CD4-positive, alpha-beta T cell treated with Interferon alpha-2 for 1 hour (primary cell): ENCODE results near the gene FTO.

Experiments used
- DNase-seq, 2 donors: peaks; one replicate each; pipeline ENCODE4 v3.0.0-alpha.2; 2020 to 2022

FTO gene

DNA sequence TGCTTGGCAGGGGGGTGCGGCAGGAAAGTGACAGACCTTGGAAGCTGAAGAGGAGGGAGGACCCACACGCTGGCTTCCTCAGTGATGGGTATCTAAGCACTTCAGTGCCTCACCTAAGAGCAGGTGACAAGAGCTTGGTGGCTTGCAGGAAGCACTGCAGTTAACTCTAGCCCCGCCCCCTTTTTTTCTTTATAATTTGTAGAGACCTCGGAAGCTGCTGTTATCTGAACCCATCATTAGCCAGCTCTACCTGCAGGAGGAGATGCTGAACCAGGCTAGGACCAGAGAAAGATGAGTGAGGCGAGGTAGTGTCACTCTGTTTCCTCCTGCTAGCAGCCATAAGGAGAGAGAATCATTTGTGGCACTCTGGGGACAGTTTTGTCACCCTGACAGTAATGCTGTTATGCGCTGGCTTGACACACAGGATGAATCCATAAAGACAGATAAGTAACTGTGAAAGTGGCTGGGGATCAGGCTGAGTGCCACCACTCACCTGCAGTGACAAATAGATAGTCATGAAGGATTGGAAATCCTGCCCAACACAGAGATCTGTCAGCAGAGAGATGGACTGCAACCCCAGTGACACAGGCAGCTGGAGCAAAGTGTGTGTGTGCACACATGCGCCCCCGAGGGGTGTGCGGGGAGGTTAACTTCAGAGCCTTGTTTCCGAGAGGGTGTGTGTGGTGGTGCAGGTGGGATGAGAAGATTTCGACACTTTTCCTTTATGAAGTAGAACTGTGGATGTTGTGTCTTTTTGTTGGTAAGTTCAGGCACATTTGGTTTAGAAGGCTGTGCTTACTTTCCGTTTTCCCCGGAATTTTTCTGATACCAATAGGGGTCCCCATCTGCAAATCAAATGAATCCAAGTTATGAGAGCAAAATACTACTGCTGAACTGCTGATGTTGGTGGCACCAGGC, 358.7 kb downstream of the FTO start:
- no peak for DNase-seq

DNA sequence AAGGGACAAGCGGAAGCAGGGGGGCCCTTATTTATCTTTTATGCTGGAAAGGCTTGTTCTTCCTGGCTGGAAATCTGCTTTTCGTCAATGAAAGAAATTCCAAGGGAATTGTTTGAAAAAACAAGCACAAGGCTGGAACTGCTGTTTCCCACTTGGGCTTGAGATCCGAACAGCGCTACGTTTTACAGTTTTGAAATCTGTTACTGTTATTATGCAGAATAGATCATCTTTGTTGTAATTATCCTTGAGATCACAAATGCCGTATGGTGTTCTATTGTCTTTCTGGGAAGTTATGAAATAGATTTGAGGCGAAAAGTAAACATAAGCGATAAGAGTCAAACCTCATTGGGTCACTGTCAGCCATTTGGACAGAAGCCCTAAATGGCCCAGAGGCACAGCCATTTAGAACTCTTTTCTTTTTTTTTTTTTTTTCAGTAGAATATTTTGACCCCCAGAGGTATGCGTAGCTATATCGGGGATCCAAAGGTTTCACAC, 359.4 kb downstream of the FTO start:
- DNase-seq = no peak

DNA sequence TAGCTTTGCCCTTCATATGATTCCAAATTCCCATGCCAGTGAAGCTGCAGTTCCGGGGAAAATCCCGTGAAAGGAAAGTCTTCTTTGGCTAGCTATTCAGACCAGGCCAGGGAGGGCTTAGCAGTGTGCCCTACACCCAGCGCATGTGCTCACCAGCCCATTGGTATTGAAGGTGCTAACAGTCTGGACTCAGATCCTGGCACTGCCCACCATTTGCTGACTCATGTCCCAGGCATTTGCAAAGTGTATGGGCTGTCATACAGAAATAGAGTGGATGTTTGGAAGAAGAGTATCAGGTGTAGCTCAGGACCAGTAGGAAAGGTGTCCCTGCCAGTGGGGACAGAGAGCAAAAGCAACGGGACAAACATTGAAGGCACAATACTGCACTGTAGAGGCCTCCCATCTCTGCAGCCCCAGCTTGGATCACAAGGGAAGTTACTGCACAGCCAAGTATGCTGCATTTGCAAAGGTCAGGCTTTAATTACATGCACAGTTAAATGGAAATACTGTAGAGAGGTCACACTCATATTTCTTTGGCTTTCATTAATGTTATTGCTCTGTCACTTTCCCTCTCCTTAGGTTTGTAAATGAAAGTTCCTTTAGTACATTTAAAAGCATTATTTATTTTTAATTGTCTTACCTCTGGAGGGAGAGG, 362.6 kb downstream of the FTO start:
- DNase-seq = no peak

DNA sequence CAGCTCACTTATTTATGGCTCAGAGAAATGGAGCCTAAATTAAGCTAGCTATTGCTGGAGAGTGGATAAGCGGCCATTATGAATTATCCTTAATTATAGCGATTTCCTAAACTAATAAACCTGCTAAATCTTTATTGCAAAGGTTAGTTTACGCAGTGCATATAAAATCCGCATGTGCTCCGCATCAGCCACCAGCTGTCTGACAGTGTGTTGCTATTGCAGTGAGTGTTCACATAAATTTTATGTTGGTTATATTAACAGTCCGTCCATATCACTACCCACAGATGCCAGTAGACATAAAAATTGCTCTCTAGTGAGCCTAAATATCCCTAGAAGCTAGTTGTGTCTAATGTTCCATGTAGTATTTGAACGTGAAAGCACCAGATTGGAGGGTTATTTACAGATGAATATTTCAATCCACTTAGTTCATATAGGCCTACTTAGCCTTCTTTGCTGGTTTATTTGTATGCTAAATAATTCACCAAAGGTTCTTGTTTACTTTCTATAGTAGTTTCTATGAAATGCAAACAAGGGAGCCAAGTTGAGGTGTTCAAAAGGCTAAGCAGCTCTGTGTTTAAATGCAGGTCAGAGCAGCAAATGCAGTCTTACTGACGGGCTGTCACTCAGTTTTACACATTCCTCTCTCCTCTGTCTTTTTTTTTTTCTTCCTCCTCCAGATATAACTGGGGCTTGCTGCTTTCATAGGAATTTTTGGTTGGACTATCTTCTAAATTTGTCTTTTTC, 363.5 kb downstream of the FTO start:
- DNase-seq = no peak

DNA sequence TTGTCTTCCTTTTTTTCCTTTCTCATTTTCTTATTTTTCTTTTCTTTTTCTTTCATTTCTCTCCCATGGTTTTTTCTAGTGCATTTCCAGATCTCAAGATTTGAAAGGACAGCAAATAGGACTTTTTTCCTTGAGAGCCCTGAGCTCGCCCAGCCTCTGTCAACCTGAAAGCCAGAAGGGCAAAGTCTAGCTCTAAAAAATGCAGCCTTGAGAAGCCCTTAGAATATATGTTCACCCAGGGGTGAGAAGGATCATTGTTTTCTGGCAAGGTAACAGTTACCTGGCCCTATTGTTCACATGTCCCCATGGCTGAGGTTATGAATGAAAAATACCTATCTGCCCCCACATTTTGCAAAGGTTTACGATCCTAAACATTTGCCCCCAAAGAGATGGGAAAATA, 364.3 kb downstream of the FTO start:
- no peak for DNase-seq

DNA sequence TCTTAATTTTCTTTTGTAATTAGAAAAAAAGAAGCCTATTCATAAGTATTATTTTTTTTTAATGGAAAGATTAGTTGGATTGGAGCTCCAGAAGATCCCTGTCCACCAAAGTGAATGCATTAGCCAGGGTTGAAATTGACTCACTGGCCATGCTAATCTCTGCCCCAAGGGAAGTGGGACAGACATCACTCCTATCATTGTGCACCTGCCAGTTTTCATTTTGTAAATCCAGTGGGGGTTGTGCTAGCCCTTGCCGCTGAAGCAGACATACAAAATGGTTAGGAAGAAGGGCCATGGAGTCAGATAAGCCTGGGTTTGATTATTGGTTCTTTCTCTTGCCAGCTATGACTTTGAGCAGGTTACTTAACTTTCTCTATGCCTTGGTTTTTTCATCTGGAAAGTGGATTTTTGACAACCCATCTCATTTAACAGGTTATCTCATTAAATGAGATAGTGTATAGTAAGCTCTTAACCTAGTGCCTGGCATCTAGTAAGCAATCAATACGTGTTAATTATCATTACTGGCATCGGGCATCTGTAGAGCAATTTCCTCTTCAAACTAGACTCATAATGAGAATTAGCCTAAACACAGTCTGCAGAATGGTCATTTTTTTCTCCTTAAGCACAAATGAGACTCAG, 365.8 kb downstream of the FTO start:
- DNase-seq = no peak

DNA sequence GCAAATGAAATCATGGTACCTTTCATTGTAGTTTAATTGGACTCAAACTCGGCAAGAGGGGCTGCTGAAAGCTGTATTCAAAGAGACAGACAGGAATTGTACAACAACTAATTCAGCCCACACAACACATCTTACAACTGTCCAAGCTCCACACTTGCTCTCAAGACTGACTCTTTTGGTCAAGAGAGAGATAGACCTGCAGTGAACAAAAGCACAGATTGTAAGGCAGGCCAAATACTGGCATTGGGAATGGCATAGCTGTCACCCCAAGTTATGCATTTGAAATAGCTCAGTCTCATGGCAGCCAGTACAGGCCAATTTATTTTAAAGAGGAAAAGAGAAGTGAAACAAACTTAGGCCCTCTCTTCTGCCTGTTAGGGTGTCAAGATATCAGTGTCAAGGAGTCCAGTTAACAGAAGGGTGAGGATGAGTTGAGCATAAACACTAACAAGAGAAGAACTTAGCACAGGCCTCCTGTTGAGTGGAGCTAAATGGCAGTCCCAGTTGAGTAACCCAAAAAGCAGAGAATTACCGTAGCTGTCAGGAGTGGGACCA, 366.9 kb downstream of the FTO start:
- no peak for DNase-seq

DNA sequence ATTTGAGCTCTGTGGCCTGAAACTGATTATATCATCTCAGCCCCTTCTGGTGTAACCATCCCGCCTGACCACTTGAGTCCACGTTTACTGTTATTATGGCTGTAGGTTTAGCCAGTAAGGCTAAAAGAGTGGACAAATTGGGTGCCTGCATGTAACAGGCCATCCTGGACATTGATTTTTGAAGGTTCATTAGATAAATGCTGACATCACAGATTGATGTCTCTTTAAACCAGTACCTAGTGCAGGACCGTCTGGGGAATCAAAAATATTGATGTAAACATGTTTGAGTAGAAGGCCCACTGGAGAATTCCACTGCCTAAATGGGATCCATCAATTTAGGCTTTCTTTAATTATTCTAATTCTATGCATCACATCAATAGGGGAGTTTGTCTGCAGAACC, 367.6 kb downstream of the FTO start:
- no peak for DNase-seq

DNA sequence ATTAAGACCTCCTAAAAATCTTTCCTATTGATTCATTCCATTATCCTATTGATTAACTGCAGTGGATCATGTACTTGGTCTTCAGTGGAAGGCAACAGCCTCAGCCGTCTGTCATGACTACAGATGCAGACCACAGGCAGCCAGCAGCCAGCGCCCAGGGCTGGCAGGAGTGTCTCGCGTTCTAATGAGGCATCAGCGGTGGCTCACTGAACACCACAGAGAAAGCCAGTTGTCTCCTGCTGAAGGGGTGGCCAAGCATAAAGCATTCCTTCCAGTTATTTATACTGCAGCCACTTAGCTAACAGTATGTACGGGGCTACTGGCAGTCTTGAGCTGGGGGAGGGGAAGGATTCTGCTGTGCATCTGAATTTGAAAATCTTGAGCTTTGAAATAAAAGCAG, 368.3 kb downstream of the FTO start:
- no peak for DNase-seq

DNA sequence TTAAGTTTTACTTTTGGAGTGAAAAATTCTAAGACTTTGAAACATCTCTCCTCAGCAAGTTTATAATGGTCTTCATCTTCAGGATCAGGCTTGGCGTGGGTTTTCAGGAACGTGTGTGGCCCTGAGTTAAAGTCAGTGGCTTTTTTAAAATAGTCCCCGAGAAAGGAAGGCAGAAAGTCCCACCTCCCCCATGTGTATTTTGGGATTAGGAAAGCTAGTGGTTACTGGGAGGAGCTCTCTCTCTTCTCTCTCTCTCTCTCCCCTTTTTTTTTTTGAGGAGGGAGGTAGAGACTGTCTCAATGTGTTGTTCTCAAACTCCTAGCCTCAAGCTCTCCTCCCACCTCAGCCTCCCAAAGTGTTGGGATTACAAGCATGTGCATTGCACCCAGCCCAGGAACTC, 369.4 kb downstream of the FTO start:
- no peak for DNase-seq

DNA sequence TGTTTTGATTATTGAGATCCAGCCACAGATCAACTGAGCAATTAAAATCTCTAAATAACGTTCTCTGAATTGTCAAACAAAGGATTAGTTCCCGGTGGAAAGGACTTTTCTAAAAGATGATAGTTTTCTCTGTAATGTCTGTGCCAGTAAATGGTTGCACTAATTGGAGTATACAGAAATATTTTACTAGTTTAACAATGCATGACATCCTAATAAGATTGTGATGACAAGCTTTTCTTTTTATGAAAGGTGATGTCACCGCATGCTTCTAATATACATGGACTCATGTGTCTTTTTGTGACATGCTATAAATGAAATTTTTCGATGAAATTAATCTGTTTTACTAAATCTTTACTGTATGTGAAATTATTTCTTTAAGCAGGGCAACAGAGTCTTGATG, 371.5 kb downstream of the FTO start:
- DNase-seq = no peak

DNA sequence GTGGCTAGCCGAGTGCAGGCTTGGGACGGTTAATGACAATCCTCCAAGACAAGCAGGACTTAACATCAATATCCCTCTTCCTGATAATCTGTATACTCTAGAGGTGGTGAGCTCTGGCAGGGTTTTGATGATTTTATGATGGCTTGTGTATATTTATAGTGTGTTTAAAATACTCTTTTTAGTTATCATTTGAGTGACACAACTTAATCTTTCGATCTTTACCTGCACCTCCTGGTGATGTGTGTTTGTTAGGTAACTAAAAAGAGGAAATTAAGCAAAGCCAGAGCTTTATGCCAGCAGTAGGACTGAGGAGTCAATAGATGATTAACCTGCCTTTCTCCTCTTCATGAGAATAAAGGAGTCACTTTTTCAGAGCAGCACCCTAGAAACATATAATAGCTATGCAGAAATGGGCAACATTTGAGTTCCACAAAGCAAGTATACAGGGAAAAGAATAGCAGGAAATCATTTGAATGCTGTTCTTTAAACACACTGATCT, 372.1 kb downstream of the FTO start:
- DNase-seq = no peak

DNA sequence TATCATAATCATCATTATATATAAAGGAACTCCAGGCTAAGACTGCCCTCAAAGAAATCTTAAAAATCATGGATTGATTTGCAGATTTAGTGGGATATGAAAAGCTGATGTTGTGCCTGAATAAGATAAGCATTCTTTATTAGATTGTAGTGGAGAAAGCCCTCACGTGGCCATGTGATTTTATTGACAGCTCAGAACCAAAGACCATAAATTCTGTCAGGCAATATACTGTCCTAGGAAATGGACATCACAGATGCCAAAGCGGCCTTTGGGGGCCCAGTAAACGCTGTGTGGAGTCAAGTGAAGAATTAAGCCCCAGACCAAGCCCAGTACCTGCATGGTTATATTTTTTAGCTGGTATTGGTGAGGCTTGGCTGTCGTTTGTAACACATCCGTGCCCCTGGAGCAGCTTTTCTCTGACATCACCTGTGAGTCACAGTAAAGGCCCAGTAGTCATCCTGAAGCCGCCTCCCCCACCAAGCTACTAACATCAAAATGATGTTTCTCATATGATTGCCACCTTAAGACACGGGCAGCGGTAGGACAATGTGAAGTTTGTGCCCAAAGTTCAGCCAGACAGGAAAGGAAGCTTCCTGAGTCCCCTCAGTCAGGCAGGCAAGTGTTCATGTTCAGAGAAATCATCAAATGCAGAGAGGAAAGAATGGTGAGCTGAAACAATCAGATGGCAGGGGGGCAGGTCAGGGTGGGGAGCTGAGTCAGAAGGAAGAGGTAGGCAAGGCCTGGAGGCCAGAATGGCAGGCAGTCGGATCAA, 373.3 kb downstream of the FTO start:
- DNase-seq = no peak

DNA sequence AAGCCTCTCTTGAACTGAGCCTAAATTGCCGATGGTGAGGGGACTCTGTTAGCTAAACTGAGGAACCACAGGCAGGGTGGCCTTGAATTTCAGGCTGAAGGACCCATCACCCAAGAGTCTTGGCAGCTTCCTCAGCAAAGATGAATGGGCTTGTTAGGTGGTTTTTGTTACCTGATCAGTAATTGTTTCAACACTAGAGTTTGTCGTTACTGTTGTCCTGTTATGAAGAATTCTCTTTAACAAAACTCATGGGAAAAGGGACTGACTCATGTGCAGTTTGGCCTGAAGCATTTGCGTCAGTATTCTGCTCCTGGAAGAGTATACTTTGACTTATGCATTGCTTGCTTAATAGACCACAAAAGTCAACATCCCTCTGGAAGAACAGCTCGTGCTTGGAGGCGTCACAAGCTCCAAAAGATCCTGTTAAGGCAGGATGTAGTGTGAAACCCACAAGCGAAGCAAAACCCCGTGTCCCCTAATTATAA, 376.6 kb downstream of the FTO start:
- no peak for DNase-seq

DNA sequence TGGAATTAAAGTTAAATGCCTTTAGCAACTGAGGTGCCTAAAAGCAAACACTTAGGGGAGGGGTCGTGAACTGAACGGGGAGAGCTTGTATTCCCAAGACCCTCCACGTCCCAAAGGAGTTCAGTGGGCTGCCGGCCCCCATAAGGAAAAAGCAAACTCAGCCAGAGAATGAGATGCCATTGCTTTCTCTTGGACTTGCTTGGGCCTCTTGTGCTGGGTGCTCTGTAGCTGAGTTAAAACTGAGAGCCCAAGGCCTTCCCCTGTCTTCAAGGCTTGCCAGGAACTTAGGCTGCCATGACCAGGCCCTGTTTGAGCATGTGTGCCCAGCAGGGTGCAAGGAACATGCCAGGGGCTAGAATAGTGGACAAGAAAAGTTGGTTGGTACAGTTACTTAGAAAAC, 382.8 kb downstream of the FTO start:
- DNase-seq = no peak

DNA sequence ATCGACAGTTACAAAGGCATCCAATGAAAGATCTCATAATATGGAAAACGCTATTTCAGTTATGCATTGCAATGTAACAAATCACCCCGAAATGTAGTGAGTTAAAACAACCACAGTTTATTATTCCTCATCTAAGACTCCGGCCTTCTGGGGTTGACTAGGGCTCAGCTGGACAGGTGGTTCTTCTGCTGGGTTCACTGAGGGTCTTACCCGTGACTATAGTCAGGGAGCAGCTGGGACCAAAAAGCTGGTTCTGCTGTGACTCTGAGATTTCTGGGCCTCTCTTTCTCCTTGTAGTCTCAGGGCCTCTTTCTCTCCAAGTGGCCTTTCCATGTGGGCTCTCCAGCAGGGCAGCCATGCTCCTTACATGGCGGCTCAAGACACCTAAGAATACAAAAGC, 386.6 kb downstream of the FTO start:
- DNase-seq = no peak

DNA sequence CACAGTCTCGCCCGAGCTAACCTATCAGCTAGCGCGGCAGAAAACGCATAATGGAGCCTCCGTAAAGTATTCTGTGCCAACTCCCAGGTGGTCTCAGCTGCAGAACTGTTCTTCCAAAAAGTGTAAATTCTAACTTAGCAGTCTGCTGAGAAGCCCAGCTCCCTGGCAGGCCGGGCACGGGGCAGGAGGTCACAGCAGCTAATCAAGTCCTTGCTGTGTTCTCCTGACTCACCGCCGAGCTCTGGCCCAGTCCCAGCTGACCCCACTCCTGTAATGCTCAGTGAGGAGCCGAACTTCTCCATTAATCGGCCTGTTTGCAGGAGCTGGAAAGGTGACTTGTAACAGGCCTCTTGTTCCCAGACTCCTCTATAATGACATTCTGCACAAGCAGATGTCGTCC, 389.3 kb downstream of the FTO start:
- no peak for DNase-seq

DNA sequence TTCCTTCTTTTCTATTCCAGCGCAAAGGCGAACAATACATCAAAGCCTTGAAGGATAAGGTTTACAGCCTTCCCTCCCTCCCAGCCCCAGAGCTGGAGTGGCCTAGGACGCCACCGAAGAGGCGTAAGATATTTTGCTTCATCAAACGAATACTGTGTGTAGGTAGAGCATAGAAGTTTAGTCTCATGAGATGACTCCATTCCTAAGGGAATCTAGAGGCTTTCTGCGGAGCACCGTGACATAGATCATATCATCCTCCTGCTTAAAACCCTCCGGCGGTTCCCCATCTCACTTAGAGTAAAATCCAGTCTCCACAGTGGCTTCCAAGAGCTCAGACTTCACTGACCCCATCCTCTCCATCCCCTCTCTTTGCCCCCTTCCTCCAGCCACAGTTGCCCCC, 390.7 kb downstream of the FTO start:
- DNase-seq = no peak

DNA sequence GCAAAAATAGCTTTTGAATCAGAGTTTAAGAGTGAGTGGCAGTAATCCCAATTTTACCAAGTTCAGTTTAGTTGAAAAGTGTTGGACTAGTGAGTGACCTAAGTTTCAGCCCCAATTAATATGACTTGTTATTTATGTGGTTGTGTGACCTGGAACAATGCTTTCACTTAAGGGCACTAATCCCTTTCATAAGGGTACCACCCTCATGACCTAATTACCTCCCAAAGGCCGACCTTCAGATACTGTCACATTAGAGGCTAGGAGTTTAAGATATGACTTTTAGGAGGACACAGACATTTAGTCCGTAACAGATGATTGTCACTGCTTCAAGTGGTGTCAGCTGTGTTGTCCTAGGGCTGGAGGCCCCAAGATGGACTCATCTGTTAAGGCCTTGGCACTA, 392.7 kb downstream of the FTO start:
- no peak for DNase-seq

DNA sequence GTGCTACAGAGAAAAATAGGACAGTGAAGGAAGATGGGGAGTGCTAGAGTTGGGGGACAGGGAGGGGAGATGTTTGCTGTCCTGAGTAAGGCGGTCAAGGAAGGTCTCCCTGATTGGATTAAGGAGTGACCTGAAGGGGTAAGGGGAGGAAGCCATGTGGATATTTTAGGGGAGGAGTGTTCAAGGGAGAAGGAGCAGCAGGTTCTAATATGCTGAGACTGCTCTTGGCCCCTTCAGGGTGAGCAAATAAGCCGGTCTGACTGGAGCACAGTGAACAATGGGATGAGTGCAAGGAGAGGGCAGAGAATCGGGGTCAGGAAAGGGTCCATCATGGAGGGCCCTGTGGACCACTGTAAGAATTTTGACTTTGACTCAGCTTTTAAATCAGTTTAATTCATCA, 393.8 kb downstream of the FTO start:
- DNase-seq = no peak

DNA sequence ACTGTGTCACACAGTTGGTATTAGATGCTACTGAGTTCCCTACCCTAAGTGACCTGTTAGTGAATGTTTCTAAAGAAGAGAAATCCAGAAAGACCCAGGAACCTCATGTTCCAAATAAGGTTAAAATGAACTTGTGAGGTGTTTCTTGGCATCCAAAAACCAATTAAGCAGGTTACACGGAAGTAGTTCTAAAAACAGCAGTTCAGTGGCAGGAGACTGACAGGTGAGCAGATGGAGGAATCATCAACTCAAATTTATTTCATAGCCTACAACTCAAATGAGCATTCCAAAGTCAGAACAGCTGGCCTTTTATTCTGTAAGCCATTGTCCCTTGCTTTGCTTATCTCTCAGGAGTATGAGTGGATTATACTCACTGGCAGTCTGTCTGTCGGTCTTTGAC, 394.3 kb downstream of the FTO start:
- no peak for DNase-seq

DNA sequence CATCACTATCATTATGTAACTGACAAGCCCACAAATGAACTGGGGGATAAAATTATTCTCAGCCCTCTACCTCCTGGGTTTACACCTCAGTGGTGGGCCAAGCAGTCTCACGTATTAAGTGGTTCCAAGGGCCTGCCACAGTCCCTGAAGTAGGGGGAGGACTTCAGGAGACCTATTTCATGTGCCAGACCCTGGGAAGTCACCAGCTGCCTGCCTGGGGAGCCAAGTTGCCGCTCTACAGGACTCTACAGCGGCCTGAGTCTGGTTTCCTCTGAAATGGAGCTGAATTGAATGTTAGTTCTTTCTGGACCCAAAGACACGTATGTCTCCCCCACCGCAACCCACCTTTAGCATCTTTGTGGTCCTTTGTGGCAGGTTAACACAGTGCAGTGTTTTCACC, 395.7 kb downstream of the FTO start:
- no peak for DNase-seq
